MM.1S (cell line): ENCODE data around the gene APOA4.

Experiments used
- EZH2 ChIP-seq: fragments of 300-600 bp; sonication (generic); optimal IDR thresholded peaks from 2 replicates; pipeline ENCODE3; 2017; ENCODE audit warnings: low read depth, mild to moderate bottlenecking, antibody characterized with exemption, low read length, mixed read lengths
- TF ChIP-seq, protein P1 (sequence below): fragments of 300-600 bp; sonication (generic); IDR thresholded peaks from 2 replicates; pipeline ENCODE4 v1.5.1; 2016; ENCODE audit warnings: antibody characterized with exemption, low read length, mixed read lengths

DNA sequence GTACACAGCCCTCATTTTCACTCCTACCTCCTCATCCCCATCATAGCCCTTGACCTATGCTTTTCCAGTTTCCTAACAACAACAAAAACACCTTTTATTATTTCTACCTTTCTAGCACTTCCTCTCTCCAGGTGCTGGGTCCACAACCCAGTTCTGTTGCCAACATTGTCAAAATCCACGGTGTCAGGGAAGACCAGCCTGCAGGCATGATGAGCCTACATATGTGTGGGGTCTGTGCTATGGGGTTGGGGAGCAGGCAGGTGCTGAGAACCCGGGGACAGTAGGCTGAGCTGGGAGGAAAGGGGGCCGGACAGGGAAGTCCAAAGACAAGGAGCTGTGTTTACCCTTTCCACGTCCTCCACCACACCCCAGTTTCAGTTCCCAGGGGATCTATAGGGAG is 34.6 kb downstream of the APOA4 start:
- TF ChIP-seq, protein P1, sequence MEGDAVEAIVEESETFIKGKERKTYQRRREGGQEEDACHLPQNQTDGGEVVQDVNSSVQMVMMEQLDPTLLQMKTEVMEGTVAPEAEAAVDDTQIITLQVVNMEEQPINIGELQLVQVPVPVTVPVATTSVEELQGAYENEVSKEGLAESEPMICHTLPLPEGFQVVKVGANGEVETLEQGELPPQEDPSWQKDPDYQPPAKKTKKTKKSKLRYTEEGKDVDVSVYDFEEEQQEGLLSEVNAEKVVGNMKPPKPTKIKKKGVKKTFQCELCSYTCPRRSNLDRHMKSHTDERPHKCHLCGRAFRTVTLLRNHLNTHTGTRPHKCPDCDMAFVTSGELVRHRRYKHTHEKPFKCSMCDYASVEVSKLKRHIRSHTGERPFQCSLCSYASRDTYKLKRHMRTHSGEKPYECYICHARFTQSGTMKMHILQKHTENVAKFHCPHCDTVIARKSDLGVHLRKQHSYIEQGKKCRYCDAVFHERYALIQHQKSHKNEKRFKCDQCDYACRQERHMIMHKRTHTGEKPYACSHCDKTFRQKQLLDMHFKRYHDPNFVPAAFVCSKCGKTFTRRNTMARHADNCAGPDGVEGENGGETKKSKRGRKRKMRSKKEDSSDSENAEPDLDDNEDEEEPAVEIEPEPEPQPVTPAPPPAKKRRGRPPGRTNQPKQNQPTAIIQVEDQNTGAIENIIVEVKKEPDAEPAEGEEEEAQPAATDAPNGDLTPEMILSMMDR = no peak
- no peak for TF ChIP-seq EZH2
